ENCODE measurements around the gene GNE. TPM values are rescaled to one million over a fixed set of nuclear protein-coding genes. Genes with fewer than 3 reads are reported as not detected.

GNE gene
- total RNA-seq: 31.3 and 36.0 TPM in 2 replicates

GRCh38 chr9:36258208-36258995 lies at the start of gene GNE:
Gene GNE, minus strand, starts transcription at chr9:36258448. Its CDS starts 9,093 bp downstream, at chr9:36249355.

GRCh38 chr9:36190388-36191289 lies 67.6 kb downstream of the GNE start, which contains the start of gene CLTA:
Gene CLTA, plus strand, starts transcription at chr9:36190921. Its CDS starts 136 bp downstream, at chr9:36191057.

GRCh38 chr9:36169166-36169565 lies 89.1 kb downstream of the GNE start, which contains the start of gene CCIN:
Gene CCIN, plus strand, starts transcription at chr9:36169388. Its CDS starts 115 bp downstream, at chr9:36169503.

Other genes starting within 250 kb of the GNE start
- 39.0 and 75.2 TPM in 2 replicates for gene RECK, start 221.5 kb downstream of the GNE start, total RNA-seq
- 18.8 and 27.0 TPM in 2 replicates for gene GLIPR2, start 121.7 kb downstream of the GNE start, total RNA-seq
- 3.6 and 3.7 TPM in 2 replicates for gene CCIN, start 89.1 kb downstream of the GNE start, total RNA-seq
- 158 and 167 TPM in 2 replicates for gene CLTA, start 67.5 kb downstream of the GNE start, total RNA-seq
- 13.6 and 14.4 TPM in 2 replicates for gene RNF38, start 141.8 kb upstream of the GNE start, total RNA-seq

Measured in smooth muscle cell of the pulmonary artery (primary cell).